ENCODE results near the gene ZRANB1.

The ZRANB1 gene

DNA sequence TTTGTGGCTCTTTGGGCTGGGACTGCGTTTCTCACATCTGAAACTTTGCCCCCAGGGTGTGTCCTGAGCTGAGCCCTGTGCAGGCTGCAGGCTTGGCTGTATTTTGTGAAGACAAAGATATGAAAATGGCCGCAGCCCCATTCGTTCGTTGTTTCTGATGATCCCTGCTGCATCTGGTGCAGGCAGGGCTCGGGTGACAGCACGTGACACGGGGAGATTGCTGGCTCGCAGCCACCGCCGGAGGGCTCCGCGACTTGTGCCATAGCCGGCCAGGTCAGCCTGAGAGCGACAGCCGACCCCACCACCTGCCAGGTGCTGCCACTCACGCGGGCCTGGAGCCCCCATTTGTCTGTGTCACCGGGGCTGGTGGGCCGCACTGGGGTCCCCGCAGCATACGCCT is 81.3 kb downstream of the ZRANB1 start:
- no peak for DNase-seq

DNA sequence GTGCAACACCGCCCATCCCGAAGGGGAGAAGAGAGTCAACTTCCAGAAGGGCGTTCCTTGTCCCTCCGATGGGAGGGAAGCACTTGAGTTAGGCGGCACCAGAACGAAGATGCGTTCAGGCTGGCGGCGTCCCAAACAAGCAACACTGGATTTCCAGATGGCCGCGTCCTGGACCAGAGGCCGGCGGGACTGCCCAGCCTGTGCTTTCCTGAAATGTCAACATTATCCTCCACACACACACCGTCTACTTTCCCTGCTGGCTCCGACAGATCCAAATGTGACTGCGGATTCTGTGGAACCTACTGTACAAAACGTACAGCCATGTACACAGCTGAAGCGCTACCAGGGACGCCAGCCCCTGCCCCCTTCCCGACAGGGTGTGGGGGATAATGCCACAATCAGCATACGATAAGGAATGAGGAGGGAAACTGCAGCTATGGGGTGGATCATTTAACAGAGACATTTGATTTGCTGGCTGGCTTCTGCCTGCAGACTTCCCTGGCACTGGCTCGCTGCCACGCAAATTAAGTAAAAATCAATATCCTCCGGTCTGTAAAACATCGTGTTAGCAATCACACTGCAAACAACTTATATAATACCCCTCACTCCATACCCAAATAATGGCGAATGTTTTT is 82.1 kb downstream of the ZRANB1 start:
- DNase-seq: no peak

DNA sequence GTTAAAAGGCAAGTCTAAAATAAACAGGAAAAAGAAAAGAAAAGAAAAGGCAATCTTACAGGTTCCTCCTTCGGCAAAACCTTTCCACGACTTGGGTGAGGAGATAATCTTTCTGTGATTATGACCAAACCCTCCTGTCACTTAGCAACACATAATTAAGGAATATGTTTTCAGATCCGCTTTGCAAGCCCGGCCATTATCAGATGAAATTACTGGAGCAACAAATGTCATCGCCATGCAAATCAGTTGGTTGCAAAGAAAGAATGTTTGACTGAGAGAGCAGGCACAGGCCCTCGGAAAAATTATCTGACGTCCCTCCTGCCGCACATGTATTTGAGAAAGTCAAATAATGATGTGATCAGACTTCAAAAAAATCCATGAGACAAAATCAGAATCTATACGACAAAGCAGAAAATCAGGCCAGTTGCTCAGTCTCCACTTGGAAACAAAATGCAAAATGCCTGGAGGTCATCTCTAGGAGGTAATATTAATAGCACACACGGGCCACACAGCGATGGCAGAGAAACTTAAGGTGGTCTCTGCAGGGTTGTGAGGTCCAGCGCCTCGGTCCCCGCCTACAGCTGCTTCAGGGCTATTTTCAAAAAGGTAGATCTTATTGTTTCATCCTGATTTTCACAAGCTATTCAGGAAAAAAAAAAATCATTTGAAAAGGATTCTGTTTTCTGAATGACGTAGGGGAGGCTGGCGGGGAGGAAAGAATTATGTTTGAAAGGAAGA is 82.7 kb downstream of the ZRANB1 start:
- DNase-seq: no peak

DNA sequence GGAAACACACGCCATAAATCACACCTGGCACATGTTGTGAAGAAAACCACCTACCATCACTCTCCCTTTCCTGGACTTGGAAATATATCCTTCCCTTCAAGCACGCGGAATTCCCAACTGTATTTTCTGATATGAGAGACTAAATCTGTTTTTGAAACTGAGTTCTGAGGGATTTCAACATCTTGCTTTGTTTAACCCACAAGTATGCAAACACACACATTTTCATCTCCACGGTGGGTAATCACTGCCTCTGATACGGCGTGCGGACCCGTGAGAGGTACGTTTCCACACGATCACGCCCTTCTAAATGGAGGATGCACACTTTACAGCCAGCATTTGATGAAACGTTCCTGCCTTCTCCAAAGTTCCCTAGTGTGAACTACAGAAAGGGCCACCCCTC is 83.4 kb downstream of the ZRANB1 start:
- DNase-seq: no peak

DNA sequence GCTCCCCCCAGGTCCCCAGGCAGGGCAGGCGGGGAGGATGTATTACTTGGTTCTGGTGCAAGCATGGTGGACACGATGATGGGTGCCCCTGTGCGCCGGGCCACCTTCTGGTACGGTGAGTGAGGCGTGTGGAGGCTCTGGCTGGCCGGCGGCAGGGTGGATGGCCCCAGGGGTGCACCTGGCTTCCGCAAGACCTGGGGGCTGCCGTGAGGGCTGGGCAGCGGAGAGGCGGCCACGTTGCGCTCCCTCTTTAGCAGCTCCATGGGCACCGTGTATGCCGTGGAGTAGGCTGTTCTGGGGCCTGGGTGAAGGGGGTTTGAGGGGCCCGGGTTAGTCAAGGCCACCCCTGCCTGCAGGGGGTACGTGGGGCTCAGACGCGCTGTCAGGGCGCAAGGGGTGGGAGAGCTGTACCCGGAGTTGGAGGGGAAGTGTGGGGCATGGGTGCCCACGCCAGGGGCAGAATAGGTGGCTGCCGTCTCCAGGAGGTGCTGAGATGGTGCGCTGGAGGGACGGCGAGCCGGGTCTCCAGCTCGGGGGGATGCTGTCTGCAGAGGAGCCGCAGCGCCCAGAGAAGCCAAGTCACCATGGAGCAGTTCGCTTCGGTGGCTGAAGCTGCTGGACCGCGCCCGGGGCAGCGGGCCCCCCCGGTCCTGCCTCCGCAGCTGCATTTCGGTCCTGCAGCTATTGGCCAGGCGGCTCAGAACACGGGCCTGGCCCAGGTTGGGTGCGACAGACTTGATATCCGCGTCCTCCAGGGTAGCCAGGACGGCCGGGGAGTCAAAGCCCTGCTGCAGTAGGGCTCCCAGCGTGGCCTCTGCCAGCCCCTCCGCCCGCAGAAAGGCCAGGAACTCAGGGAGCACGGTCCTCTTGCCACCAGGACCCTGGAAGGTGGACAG is 84.4 kb downstream of the ZRANB1 start:
- DNase-seq: no peak

DNA sequence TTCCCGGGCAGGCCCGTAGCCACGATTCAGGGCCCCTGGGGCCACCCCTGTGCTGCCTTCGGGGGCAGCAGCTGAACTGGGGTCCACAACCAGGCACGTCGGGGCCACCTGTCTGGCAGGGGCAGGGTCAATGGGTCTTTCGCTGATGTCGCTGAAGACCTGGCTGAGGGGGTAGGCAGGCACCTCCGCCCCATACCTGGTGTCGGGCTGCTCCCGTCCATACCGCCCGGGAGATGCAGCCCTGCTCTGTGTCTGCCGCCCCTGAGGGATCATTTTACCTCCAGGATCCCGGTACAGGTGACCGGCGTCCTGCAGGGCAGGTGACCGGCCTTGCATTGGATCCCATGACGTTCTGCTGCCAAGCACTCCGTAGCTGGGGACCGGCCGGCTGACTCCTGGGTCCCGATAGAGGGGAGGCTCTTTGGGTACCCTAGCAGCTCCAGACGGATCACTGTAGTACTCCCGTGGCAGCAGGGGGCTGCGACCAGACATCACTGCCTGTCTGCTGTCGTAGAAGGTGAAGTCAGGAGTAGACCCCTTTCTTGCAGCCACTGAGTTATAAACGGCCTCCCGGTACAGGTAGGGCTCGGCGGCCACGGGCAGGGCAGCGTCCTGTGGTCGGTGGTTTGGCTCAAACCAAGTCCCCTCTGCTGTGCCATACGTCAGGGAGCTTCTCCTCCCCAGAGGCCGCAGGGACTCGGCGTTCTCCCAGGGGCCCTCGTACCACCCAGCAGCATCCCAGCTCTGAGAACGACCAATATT is 85.2 kb downstream of the ZRANB1 start:
- DNase-seq: no peak

DNA sequence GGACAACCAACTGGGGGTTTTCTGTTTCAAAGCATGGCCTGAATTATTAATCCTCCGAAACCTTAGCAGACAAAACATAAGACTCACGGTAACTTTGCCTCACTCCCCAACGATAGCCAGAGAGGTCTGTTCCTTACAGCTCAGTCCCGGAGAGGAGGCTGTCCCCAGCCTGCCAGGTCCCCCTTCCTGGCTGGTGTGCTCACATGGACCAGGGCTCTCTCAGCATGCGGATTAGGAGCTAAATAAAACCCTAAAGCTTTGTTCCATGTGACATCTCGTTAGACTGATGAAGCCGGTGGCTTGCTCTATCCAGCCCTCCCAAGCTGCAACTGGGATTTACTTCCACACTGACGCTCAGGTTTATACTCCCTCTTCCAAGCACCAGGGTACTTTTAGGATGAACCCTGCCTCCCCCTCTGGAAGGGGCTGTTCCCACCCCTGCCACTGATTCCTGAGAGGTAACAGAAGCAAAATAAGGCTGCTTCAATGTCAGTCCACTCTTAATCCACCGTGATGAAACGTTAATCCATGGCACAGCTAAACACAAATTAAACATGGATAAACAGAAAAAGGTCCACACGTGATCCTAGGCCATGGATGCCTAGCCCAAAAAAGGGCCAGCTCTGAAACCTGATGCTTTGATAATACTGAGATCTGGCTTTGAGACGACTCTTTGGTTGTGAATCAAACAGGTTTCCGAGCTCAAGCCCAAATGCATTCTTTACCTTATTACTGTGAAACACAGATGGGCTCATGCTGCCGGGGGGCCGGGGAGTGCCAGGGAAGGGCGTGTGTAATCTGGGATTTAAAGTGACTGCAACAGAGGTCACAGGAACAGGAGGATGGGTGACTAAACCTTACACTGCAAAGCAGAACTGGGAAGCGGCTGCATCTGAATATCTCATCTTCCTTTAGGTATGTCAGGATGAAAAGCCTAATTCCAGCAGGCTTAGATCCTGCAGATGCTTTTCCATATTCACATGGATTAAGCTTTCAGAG is 86.2 kb downstream of the ZRANB1 start:
- no peak for DNase-seq

DNA sequence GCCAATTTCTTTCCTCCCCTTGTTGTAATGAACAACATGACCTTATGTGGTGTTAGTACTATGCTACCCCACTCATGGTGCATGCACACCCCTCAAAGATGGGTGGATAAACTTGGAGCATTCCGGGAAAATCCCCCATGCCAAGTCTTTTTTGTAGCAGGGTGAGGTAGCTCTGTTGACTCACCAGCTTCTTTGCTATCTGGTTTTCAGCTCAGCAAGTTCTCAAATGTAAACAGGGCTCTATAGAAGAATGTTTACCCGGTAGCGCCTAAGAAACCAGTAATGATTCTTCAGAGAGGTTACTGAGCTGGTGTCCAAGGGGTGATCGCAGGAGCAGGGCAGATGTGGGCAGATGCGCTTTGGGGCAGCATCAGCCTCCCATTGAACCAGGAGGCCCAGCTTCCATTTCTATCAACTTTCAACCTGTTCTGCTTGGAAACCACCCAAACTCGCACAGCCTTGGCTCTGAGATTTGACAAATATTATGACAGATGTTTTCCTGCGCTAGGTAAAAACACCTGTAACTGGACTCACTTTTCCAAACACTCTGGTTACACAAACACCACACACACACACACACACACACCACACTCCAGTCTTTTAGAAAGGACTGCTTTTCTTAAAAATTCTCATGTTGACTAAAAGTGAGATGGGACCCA is 87.8 kb downstream of the ZRANB1 start:
- DNase-seq: no peak

DNA sequence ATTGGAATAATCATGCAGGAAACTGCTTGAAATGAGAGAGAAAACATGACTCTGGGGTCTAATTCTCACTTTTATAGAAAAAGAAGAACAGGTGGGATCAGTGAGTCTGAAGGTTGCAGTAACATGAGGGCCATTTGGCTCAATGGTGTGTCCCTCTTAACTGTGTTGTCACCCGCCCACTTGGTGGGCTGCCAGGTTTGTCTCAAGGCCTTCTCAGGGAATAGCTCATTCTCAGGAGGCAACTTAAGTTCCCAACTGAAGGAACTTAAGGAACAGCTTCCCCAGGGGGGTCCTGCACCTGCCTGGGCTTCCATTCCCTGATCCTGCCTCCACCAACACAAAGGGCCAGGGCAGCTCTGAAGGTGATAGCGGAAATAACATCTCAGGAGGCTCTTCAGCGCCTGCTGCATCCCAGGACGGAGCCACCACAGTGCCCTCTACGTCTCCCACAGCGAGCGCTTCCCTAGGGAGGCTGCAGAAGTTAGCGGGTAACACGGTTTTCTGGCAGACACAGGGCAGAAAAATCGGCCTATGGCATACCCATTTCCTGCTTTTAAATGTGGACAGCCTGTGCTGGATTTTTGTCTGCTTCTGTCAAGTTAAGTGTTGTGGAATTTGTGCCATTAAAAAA is 88.8 kb downstream of the ZRANB1 start:
- no peak for DNase-seq

DNA sequence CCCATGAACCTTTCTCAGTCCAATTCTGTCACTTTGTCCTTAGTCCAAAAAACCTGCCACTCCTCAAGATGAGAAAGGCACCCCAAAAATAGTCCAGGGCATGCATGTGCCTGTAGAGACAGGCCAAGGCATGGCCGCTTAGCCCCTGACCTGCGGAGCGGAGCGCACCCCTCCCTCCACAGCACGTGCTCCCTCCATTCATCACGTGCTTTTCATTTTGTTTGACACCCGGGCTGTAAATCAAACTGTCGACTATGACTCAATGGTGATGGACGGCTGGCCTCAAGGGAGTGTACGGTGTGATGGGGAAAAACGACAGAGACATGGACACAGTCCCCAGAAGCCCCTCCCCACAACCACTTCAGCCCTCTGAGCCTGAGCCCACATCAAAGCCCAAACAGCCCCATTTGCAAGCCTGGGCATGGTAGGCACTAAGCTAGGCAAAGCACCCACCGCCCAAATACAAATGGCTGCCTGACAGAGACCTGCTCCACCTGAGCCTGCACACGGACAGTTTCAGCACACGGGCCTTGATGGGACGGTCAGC is 90.6 kb downstream of the ZRANB1 start:
- no peak for DNase-seq

DNA sequence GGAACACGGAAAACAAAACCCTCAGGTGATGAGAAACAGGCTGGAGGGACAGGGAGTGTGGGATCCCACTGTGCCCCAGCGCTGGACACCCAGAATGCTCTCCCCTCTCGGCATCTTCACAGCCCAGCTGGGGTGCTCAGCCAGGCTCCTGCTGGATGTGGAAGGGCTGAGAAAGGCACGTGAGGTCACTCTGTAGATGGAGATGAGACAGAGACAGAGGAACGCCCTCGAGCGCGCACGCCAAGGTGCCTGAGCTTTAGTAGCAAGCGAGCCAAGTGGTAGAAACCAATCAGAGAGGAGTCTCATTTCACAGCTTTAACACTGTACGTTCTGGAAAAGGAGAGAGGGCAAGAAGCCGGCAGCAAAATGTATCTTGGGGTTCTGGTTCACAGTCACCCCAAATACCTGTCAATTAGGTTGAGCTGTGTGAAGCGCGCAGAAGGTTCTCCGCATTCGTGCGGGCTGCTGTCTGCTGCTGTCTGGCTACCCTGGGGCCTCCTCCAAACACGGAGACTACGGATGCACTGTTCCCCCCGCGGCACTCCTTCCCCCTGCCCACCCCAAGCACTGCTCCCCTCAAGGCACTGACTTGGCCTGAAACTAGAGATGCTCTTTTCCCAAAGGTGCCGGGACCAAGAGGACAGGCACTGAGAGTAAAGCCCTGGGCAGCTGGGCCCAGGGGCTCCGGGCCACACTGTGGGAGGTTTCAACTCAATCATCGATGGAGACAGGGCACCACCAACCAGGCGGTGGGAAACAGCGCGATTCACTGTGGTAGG is 91.4 kb downstream of the ZRANB1 start:
- DNase-seq: no peak

DNA sequence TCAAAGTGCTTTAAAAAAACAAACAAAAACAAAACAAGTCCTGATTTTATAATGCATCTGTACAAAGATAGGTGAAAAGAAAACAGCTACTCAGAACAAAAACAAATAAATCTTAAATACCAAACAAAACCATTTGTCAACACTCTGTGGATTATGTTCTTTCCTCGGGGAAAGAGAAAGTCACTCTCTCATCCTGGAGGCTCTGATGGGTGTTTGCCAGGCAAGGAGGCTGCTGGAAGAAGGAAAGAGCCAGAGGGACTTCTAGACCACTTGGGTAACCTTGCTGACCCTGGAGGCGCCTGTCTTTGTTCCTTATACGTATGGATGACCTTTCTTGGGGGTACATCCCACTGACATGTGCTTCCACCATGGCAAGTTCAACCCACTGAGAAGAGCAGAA is 92.8 kb downstream of the ZRANB1 start:
- DNase-seq: no peak

DNA sequence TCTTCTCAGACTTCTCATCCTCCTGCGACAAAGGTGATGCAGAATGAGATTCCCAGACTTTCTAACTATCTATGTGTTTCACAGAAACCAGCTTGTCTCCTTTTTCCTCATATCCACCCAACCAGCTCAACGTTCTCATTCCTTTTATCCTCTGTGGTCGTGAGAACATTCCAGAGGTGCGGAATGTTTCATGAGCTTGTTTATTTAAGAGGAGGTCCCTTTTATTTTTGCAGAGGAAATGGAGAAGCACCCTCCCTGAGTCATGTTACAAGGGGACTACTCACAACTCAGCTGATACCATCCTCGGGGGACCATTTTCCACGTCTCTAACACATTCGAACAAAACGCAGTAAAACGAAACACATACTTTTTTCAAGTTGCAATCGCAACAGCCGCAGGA is 93.2 kb downstream of the ZRANB1 start:
- DNase-seq: no peak

DNA sequence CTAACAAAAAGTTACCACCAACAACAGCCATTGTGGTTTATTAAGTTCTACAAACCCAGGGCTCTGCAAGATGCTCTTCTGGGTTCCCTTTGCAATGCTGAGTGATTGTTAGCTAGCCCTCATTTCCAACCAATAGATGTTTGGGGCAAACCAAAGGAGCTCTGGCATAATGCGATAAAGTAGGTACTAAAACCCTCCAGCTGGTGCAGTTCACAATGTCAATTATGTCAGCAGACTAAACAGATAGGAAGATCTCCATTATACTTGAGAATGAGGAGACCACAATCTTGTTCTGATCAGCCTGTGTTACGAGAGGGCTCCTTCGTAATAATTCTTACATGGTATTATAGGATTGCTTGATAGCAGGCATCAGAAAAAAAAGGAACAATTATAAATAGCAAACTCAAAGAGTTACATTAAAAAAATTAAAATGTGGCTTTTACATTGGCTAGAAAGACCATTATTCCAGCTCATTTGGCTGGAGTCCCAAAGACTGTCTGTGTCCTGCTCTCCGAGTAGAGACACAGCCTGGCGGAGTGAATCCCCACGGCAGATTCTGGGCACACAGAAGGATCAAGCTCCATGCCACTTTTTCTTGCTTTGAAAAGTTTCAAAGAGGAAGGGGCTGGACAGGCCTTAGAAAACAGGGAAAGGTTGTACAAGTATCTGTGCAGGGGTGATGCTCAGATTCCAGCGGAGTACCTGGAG is 93.8 kb downstream of the ZRANB1 start:
- DNase-seq: no peak

DNA sequence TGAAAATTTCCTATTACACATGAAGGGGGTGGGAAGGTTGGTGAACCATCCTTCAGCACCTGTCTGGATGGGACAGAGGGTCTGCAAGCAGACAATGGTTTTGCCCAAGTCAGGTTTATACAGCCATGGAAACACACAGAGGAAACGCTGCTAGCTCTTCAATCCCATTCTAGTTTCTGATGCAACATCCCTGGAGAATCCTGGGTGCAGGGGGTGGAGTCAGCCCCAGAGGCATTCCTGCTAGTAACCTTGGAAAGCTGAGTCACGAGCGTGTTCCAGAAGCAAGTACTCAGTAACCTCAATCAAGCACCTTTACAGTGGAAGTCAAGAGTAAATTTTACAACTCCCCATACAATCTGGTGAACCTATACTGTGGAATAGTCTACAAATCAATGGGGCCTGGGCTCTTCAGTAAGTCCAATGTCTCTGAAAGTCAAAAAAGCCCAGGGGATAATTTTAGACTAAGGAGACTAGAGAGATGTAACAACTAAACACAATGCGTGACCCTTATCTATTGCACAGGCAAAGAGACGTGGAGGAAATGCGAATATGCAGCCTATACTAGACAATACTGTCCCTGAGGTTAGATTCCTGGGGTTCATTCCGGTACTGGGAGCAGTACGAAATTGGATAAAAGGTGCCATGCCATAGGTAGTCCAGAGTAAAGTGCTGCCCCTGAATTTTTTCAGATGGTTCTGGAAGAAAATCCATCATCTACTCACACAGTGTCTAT is 95.4 kb downstream of the ZRANB1 start:
- no peak for DNase-seq
